Putamen (tissue), 1 donor: ENCODE results near the gene MS4A14.
"Not testable (repeated sequence)": the region's sequence is repeated elsewhere in the genome, so short reads cannot be mapped to it uniquely, and the experiment has no call there.

Experiments
- DNase-seq: peaks from one replicate; pipeline ENCODE4 v3.0.0-alpha.2; 2016; ENCODE audit warnings: low spot score

MS4A14 gene

GRCh38 chr11:60389279-60389910 lies 6.9 kb upstream of the MS4A14 start:
- DNase-seq, result no peak

- DNase-seq, result no peak
Observed at GRCh38 chr11:60390419-60390818, 5.8 kb upstream of the MS4A14 start.

- DNase-seq, result no peak
Observed at GRCh38 chr11:60392361-60392760, 3.9 kb upstream of the MS4A14 start.

GRCh38 chr11:60393016-60393415 lies 3.2 kb upstream of the MS4A14 start:
- no peak for DNase-seq

GRCh38 chr11:60394666-60395380 lies 1.4 kb upstream of the MS4A14 start:
- no peak for DNase-seq

GRCh38 chr11:60396799-60397198 lies 540 bp downstream of the MS4A14 start:
- DNase-seq, result no peak

- no peak for DNase-seq
Observed at GRCh38 chr11:60420015-60420414, 23.8 kb downstream of the MS4A14 start.

- no peak for DNase-seq
Observed at GRCh38 chr11:60422609-60423008, 26.4 kb downstream of the MS4A14 start.

- no peak for DNase-seq
Observed at GRCh38 chr11:60428517-60428916, 32.3 kb downstream of the MS4A14 start.

GRCh38 chr11:60429272-60429671 lies 33.0 kb downstream of the MS4A14 start, which contains the start of gene MS4A5:
MS4A5 (plus strand) TSS chr11:60429572; CDS start chr11:60429675, 103 bp downstream.
- no peak for DNase-seq

- DNase-seq, result no peak
Observed at GRCh38 chr11:60431251-60431650, 35.0 kb downstream of the MS4A14 start.

- no peak for DNase-seq
Observed at GRCh38 chr11:60433401-60433800, 37.1 kb downstream of the MS4A14 start.

- no peak for DNase-seq
Observed at GRCh38 chr11:60447070-60447469, 50.8 kb downstream of the MS4A14 start.

GRCh38 chr11:60447846-60448245 lies 51.6 kb downstream of the MS4A14 start:
- DNase-seq, result no peak

- DNase-seq, result not testable (repeated sequence)
Observed at GRCh38 chr11:60451185-60451584, 54.9 kb downstream of the MS4A14 start.

GRCh38 chr11:60454212-60454611 lies 58.0 kb downstream of the MS4A14 start:
- DNase-seq, result no peak

- no peak for DNase-seq
Observed at GRCh38 chr11:60455531-60456042, 59.3 kb downstream of the MS4A14 start, which contains the start of gene MS4A1. MS4A1 (plus strand) TSS chr11:60455847; CDS start chr11:60462375, 6,528 bp downstream.

GRCh38 chr11:60457576-60457975 lies 61.3 kb downstream of the MS4A14 start:
- DNase-seq, result no peak

GRCh38 chr11:60459345-60459744 lies 63.1 kb downstream of the MS4A14 start:
- no peak for DNase-seq
